Mucosa of gallbladder (tissue), 1 donor: Measurements from ENCODE around the gene BNC1. TPM values are rescaled to one million over a fixed set of nuclear protein-coding genes. Genes with fewer than 3 reads are reported as not detected.
"Not testable (repeated sequence)": the region's sequence is repeated elsewhere in the genome, so short reads cannot be mapped to it uniquely, and the experiment has no call there.

Experiments
- DNase-seq: peaks from one replicate; pipeline ENCODE4 v3.0.0-alpha.2; 2020; ENCODE audit warnings: low spot score
- total RNA-seq: library from RNA; stranded (reverse); gene quantifications from one replicate; pipeline ENCODE4 v1.2.1, GENCODE V29; 2021
- donor health status: DM: no; HTN: no; CAD: no.

Gene BNC1
- total RNA-seq, 1 donor from 2014 or later, result not detected

- DNase-seq, result no peak
Measured at GRCh38 chr15:83293201-83293600, 8.7 kb upstream of the BNC1 start.

- DNase-seq, result no peak
Measured at GRCh38 chr15:83292317-83292716, 7.9 kb upstream of the BNC1 start.

- no peak for DNase-seq
Measured at GRCh38 chr15:83290236-83290635, 5.8 kb upstream of the BNC1 start.

- DNase-seq, result no peak
Measured at GRCh38 chr15:83289160-83289559, 4.7 kb upstream of the BNC1 start.

- DNase-seq, result no peak
Measured at GRCh38 chr15:83288381-83288801, 3.9 kb upstream of the BNC1 start.

- no peak for DNase-seq
Measured at GRCh38 chr15:83287541-83288027, 3.1 kb upstream of the BNC1 start.

- DNase-seq, result no peak
Measured at GRCh38 chr15:83285979-83286553, 1.6 kb upstream of the BNC1 start.

- DNase-seq, result no peak
Measured at GRCh38 chr15:83285284-83285978, 967 bp upstream of the BNC1 start.

GRCh38 chr15:83283813-83284558, 478 bp downstream of the BNC1 start:
- DNase-seq, result no peak

GRCh38 chr15:83283138-83283812, 1.2 kb downstream of the BNC1 start:
- DNase-seq, result no peak

GRCh38 chr15:83282776-83283137, 1.7 kb downstream of the BNC1 start:
- no peak for DNase-seq

GRCh38 chr15:83282141-83282540, 2.3 kb downstream of the BNC1 start:
- no peak for DNase-seq

- DNase-seq, result no peak
Measured at GRCh38 chr15:83278191-83278590, 6.3 kb downstream of the BNC1 start.

GRCh38 chr15:83276661-83277060, 7.8 kb downstream of the BNC1 start:
- DNase-seq, result no peak

- DNase-seq, result no peak
Measured at GRCh38 chr15:83275412-83275811, 9.1 kb downstream of the BNC1 start.

GRCh38 chr15:83270176-83270575, 14.3 kb downstream of the BNC1 start:
- no peak for DNase-seq

- DNase-seq, result no peak
Measured at GRCh38 chr15:83268147-83268546, 16.3 kb downstream of the BNC1 start.

GRCh38 chr15:83262594-83263315, 21.7 kb downstream of the BNC1 start:
- no peak for DNase-seq

- not testable (repeated sequence) for DNase-seq
Measured at GRCh38 chr15:83262181-83262580, 22.3 kb downstream of the BNC1 start.

GRCh38 chr15:83250781-83251180, 33.7 kb downstream of the BNC1 start:
- DNase-seq, result no peak

GRCh38 chr15:83249030-83249343, 35.5 kb downstream of the BNC1 start:
- no peak for DNase-seq
